NCI-H2227 treated with DMSO at 0.1 percent for 48 hours (cell line): Measurements from ENCODE around the gene LILRA2.
"Not testable (repeated sequence)": the region's sequence is repeated elsewhere in the genome, so short reads cannot be mapped to it uniquely, and the experiment has no call there.

Experiments used
- DNase-seq: peaks from one replicate; lab custom pipeline; 2025; lab: John Stamatoyannopoulos, UW

LILRA2 gene

DNA sequence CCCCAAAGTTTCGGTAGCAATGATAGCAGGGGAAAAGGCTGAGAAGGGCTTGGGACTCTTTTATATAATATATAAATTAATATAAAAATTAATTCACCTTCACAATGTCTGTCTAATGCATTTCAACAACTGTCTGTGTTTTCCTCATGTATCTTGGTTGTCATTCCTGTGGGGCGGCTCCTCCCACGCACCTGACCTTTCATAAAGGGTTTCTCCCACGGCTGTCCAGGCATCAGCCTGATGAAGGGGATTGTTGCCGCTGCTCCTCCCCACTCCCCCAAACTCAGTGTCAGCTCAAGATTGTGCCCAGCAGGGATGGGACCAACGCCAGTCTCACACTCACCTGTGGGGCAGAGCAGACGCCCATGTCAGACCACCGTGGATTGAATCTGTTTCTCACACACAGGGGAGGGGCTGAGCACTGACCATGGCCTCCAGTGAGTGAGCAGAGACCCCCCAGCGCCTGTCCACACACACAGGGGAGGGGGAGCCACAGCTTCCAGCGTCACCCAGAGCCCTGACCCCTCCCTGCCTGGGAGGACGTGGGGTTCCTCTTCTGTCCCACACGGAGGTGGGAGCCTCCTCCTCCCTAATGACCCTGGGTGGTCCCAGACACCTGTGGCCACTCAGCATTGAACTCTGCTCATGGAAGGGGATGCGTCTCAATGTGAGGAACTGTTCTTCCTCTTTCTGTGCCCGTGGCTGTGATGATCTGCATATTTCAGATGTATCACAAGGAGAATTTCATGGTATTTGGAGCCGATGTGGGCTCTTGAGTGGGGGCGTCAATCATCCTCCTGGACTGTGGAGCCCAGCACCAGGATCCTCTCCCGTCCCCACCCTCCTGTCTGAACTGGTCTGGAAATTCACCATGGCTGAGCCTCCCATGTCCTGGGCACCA is 1.6 kb upstream of the LILRA2 start:
- not testable (repeated sequence) for DNase-seq

DNA sequence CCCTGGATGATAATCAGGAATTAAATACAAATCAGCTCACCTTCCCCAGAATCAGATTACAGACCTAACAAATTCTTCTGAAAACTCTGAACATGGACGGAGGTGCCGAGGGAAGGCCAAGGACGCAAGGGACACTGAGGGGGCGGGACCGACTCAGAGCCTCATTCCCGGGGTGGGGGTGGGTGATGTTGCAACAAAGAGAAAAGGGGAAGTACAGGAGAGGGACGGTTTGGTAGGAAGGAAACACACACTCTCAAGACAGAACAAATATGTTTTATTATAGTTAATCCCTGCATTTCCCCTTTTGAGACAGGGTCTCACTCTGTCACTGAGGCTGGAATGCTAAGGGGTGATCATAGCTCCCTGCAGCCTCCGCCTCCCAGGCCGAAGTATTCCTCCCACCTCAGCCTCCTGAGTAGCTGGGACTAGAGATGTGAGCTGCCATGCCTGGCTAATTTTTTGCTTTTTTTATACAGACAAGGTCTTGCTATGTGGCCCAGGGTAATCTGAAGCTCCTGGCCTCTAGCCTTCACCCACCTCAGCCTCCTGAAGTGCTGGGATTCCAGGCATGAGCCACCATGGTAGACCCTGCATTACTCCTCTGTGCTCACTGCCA is 786 bp upstream of the LILRA2 start:
- DNase-seq: no peak

DNA sequence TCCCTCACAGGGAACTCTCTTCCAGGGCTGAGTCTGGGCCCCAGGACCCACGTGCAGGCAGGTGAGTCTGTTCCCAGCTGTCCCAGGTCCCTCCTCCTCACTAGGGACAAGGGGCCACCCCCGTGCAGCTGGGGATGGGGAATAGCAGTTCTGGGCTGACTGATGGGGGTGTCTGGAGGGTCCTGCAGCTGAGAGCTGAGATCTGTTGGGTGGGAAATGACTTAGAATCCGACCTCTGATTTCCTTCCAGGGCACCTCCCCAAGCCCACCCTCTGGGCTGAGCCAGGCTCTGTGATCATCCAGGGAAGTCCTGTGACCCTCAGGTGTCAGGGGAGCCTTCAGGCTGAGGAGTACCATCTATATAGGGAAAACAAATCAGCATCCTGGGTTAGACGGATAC is 461 bp downstream of the LILRA2 start:
- no peak for DNase-seq

DNA sequence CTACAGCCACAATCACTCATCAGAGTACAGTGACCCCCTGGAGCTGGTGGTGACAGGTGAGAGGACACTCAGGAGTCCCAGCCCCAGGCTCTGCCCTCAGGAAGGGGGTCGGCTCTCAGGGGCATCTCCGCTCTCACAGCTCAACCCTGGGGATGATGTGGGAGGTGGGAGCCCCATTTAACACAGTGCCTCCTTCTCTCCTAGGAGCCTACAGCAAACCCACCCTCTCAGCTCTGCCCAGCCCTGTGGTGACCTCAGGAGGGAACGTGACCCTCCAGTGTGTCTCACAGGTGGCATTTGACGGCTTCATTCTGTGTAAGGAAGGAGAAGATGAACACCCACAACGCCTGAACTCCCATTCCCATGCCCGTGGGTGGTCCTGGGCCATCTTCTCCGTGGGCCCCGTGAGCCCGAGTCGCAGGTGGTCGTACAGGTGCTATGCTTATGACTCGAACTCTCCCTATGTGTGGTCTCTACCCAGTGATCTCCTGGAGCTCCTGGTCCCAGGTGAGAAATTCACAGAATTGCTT is 1.0 kb downstream of the LILRA2 start:
- DNase-seq: no peak

DNA sequence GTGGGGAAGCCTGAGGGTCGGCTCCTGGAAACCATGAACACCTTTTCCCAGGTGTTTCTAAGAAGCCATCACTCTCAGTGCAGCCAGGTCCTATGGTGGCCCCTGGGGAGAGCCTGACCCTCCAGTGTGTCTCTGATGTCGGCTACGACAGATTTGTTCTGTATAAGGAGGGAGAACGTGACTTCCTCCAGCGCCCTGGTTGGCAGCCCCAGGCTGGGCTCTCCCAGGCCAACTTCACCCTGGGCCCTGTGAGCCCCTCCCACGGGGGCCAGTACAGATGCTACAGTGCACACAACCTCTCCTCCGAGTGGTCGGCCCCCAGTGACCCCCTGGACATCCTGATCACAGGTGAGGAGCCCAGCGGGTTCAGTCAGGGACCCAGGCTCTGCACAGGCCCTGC is 1.6 kb downstream of the LILRA2 start:
- not testable (repeated sequence) for DNase-seq

DNA sequence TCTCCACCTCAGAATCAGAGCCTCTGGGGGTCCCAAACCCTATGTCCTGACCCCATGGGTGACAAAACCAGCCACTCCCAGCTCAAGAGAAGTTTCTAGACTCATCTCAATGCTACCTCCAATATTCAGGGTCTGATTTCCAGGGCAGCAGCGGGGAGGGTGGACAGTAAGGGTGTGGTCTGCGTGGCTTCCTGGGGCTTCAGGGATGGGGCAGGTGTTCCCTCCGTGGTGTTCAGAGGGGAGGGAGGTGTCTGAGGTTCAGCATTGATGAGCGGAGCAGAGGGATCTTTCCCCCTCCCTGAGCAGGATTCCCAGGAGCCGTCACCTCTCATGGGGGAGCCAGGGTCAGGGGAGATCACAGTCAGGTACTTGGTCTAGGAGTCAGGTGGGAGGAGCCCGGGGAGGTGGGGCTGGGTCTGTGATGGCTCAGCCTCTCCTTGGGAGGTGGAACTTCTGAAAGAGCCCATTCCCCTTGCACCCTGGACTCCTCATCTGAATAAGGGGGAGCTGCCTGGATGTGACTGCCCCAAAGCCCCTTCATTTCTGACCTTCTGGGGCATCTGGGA is 2.9 kb downstream of the LILRA2 start:
- DNase-seq: no peak

DNA sequence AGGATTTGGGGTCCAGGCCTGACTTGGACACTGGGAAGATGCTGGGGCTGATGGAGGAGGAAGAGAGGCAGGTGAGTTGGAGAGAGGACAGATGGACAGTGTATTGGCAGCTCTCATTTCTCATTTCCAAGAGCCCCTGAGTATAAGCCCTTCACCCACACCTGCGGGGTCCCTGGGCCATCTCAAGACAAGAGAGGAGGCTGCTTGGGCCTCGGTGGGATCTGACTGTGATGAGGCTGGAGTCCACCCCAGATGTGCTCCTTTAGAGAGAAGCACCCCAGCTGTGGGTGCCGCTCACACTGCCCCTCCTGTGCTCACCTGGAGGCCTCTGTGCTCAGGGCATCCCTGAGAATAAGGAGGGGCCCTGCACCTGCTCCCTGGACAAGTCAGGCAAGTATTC is 3.7 kb downstream of the LILRA2 start:
- no peak for DNase-seq

DNA sequence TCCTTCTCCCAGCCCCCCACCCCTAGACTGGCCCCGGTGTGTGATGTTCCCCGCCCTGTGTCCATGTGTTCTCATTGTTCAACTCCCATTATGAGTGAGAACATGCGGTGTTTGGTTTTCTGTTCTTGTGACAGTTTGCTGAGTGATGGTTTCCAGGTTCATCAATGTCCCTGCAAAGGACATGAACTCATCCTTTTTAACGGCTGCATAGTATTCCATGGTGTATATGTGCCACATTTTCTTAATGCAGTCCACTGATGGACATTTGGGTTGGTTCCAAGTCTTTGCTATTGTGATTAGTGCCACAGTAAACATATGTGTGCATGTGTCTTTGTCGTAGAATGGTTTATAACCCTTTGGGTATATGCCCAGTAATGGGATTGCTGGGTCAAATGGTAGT is 4.7 kb downstream of the LILRA2 start:
- DNase-seq: not testable (repeated sequence)

DNA sequence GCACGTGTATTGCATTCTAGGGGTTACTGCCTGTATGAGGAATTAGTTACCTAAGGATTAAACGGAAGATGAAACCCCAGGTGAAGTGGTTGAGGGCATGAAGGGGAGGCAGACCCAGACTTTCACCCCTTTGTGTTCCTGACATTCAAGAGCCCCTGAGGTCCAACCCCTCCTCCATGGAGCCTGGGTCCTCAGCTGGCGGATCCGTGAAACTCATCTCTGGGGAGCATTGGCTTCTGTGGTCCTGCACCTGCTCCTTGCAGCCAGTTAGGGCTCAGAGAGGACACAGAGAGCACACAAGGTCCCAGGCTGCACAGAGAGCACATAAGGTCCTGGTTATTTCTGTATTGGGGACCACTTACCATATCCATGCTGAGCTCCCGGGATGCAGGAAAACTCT is 12.8 kb downstream of the LILRA2 start:
- DNase-seq: no peak

DNA sequence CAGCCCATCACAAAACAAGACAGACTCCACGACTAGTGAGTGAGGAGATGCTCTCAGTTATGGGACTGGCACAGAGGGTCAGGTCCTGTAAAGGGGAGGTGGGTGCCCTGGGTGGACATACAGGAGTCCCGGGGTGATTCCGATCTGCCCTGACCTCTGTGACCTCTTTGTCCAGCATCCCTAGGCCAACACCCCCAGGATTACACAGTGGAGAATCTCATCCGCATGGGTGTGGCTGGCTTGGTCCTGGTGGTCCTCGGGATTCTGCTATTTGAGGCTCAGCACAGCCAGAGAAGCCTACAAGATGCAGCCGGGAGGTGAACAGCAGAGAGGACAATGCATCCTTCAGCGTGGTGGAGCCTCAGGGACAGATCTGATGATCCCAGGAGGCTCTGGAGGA is 13.4 kb downstream of the LILRA2 start:
- DNase-seq: no peak

DNA sequence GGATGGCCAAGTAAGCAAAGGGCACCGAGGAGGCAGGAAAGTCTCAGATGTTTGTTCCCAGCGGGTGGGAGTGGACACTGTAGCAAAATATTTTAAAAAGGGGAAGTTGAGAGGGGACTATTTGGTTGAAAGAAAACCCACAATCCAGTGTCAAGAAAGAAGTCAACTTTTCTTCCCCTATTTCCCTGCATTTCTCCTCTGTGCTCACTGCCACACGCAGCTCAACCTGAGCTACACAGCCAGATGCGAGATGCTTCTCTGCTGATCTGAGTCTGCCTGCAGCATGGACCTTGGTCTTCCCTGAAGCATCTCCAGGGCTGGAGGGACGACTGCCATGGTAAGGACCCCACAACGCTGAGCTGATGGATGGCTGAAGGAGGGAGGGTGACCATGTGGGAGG is 19.9 kb downstream of the LILRA2 start, which contains the start of gene LILRA1:
Gene LILRA1, plus strand, starts transcription at position 188 of the 400 bp plus-strand sequence. CDS start 613 bp downstream, outside the sequence.
- DNase-seq: not testable (repeated sequence)

DNA sequence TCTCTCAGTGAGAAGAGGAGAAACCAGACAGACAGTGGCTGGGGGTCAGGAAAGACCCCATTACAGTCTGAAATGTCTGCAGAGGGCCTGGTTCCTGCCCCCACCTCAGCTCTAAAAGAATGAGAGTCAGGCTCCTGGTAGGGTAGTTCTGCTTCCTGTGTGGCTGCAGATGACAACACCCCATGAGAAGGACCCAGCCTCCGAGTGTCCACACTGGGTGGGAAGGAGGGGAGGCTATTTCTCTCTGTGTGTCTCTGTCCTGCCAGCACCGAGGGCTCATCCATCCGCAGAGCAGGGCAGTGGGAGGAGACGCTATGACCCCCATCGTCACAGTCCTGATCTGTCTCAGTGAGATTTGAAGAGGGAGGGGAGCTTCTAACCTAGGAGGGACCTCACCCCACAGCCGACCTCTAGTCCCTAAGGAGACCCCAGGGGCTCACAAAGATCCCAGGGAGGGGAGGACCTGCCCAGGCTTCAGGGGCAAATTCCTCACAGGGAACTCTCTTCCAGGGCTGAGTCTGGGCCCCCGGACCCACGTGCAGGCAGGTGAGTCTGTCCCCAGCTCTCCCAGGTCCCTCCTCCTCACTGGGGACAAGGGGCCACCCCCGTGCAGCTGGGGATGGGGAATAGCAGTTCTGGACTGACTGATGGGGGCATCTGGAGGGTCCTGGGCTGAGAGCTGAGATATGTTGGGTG is 20.5 kb downstream of the LILRA2 start:
- DNase-seq: not testable (repeated sequence)

DNA sequence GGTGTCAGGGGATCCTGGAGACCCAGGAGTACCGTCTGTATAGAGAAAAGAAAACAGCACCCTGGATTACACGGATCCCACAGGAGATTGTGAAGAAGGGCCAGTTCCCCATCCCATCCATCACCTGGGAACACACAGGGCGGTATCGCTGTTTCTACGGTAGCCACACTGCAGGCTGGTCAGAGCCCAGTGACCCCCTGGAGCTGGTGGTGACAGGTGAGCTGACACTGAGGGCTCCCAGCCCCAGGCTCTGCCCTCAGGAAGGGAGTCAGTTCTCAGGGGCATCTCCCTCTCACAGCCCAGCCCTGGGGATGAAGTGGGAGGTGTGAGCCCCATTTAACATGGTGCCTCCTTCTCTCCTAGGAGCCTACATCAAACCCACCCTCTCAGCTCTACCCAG is 21.1 kb downstream of the LILRA2 start:
- no peak for DNase-seq

DNA sequence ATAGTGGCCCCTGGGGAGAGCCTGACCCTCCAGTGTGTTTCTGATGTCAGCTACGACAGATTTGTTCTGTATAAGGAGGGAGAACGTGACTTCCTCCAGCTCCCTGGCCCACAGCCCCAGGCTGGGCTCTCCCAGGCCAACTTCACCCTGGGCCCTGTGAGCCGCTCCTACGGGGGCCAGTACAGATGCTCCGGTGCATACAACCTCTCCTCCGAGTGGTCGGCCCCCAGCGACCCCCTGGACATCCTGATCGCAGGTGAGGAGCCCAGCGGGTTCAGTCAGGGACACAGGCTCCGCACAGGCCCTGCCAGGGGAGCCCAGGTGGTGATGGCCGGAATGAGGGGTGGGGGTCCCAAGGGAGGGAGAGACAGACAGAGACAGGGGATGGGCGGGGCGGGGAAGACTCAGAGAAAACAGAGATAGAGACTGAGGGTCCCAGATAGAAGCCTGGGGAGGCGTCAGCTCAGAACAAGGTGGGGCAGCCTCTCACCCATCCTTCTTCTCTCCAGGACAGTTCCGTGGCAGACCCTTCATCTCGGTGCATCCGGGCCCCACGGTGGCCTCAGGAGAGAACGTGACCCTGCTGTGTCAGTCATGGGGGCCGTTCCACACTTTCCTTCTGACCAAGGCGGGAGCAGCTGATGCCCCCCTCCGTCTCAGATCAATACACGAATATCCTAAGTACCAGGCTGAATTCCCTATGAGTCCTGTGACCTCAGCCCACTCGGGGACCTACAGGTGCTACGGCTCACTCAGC is 22.3 kb downstream of the LILRA2 start:
- DNase-seq: not testable (repeated sequence)

DNA sequence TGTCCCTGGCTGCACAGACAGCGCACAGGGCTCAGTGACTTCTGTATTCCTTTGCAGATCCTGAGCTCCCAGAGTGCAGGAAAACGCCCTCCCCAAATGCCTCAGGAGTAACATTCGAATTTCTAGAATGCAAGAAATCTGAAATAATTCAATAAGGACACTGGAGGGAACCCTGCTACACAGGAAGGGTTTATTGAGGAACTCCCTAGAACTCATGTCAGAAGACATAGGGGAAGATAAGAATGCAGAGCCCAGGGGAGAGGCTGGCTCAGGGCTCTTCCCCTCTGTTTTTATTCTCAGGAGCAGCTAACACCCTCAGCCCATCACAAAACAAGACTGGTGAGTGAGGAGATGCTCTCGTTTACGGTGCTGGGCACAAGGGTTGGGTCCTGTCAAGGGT is 26.6 kb downstream of the LILRA2 start:
- DNase-seq: no peak

DNA sequence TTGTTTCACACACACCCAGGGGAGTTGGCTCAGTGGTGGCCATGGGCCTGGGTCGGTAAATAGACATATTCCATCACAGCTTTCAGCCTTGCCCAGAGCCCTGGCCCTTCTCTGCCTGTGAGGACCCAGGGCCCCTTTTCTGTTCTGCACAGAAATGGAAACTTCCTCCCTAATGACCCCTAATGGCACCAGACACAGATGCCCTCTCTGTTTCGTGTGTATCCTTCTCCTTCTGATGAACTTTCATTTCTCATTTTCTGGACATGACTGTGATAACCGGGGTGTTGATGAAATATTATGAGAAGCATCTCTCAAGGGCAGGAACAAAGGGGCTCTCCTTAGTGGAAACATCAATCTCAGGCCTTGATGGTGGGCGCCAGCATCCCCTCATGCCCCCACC is 32.6 kb downstream of the LILRA2 start:
- no peak for DNase-seq

DNA sequence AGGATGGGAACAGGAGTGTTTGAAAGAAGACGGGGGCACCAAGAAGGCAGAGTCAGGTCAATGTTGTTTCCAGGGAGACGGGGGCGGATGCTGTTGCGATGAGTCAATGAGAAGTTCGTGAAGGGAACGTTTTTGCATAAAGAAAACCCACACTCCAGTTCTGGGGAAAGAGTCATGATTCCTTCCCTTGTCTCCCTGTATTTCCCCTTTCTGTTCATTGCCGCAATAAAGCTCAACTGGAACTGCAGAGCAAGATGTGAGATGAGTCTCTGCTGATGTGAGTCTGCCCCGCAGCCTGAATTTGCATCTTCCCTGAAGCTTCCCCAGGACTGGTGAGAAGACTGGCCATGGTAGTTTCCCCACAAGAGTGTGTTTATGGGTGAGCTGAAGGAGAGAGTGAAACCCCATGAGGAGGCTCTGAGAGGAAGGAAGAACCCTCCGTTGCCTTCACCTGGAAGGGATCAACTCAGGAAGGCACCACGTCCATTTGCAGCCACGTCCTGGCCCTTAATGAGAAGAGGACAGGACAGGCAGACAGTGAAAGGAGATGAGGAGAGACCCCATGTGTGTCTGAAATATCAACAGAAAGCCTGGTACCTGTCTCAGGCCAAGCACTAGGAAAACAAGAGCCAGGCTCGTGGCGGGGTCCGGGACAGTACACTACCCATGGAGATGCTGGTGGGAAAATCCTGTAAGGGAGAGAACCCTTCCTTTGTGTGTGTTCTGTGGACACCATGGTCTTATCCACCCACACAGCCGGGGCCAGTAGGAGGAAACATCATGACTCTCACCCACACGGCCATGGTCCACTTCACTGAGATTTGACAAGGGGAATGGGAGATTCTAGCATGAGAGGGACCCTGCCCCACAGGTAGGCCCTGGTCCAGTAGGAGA is 33.5 kb downstream of the LILRA2 start:
- DNase-seq: no peak

DNA sequence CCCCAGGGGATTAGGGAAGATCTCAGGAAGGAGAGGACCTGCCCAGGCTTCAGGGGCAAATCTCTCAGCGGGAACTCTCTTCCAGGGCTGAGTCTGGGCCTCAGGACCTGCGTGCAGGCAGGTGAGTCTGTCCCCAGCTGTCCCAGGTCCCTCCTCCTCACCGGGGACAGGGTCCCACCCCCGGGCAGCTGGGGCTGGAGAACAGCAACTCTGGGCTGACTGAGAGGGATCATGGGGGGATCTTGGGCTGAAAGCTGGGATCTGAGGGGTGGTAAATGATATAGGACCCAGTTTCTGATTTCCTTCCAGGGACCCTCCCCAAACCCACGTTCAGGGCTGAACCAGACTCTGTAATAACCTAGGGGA is 34.2 kb downstream of the LILRA2 start:
- no peak for DNase-seq

DNA sequence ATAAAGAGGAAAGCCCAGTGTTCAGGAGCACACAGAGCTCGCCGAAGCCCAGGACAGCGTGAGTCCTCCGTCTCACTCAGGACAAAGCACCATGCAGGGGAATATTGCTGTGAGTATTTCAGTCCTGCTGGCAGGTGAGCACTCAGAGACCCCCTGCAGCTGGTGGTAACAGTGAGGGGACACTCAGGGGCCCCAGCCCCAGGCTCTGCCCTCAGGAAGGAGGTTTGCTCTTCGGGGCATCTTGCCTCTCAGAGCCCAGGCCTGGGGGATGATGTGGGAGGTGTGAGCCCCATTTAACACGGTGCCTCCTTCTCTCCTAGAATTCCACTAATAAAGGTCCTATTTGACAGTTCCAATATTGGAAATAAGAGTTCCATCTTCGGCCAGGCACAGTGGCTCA is 34.6 kb downstream of the LILRA2 start:
- no peak for DNase-seq

DNA sequence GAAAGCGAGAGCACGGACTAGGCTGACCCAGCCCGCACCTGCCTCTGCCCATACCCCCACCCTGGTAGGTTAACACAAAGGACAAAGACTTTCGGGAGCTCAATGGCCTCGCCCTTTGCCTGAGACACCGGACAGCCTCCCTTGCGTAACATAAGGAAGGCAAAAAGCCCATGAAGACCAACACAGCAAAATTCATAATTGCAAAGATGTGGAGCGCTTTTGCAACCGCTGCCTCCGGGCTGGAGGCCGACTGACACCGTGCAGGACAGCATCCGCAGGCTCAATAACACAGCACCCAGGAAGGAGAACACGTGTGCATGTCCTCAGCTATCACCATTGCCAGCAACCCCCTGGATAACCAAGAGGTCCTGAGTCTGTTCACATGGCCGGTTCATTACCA is 35.2 kb downstream of the LILRA2 start:
- DNase-seq: no peak
